Activated CD4-positive, alpha-beta T cell treated with anti-CD3 and anti-CD28 coated beads for 24 hours (primary cell): ENCODE measurements around the gene PRRT1.
"Not testable (repeated sequence)": the region's sequence is repeated elsewhere in the genome, so short reads cannot be mapped to it uniquely, and the experiment has no call there.

ENCODE experiments used
- DNase-seq, 2 donors: peaks; one replicate each; pipeline ENCODE4 v3.0.0-alpha.2; 2020; ENCODE audit warnings: low read depth in 2 of 2

Gene PRRT1

DNA sequence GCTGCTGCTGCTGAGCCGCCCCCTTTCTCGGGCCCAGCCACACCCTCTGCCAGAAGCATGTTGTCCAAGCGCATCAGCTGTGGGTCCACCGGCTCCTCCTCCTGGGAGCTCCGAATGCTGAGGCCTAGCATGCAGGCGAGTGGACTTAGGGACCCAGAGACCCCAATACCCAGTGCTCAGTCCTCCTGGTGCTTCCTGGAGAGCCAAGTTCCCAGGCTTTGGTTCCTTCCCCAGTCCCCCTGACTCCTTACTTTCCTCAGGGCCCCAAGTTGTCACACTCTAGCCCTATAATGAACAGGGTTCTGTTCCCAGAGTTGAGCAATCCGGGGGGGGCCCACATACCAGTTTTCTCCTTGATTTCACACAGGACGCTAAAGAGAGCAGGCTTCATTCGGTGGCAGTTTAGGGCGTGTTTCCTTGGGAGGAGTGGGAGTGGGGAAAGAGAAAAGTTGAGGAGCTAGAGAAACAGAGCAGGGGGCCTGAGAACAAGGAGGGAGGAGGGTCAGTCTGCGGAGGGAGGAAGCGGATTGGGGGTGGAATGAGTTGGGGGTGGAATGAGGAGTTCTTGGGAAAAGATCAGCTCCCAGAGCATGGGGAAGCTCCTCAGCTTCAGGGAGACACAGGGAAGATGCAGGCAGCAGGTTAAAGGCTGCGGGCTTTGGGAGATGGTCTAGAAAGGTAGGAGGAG lies 36.8 kb upstream of the PRRT1 start:
- no peak for DNase-seq

DNA sequence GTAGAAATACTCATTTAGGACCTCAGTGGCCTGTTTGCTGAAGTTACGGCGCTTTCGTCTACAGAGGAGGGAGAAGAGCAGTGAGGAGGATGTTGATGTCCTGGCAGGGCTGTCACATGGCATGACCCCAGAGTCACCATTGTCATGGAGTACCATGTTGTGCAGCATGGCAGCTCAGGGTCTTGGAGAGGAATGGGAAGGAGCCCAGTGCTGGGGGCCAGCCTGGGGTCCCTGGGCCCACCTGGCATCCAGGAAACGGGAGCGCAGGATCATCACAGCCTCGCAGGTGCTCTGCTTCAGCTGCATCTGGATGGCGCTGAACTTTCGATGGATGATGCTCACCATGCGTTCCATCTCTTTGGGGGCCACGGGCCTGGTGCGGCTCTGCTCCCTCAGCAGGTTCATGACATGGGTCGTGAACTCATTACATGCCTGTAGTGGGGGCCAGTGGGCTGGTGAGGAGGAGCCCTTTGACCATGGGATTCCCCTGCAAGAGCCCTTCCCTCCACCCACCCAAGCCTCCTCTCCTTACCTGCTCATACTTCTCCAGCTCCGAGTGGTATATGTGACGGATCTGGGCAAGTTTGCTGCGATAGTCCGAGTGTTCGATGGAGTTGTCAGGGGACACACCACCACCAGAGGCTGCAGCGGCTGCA lies 36.1 kb upstream of the PRRT1 start:
- DNase-seq: not testable (repeated sequence)

DNA sequence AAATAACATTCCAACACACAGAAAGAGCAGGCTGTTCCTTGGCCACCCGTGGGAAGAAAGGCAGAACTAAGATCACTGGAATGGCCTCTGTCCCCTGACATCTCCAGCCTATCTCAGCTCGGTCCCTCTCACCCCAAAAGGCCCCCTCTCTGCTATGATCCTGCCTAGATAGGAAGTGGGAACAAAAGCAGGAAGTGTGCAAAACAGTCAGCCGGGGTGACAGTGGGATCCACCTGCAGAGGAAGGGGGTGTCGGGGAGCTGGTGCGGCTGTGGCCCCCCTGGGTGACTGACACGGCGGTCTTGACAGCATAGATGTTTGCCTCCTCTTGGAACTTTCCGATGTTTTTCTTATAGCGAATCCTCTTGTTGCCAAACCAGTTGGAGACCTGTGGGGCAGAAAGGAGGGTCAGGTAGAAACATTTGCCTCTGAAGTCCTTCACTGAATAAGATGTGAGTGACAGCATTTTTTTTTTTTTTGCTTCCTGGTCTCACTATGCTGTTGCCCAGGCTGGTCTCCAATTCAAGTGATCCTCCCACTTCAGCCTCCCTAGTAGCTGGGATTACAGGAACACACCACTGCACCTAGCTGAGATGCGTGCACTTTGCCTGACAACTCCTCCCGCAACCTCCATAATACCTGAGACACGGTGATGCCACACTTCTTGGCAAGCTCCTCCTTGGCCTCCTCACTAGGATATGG lies 35.4 kb upstream of the PRRT1 start:
- DNase-seq: no peak

DNA sequence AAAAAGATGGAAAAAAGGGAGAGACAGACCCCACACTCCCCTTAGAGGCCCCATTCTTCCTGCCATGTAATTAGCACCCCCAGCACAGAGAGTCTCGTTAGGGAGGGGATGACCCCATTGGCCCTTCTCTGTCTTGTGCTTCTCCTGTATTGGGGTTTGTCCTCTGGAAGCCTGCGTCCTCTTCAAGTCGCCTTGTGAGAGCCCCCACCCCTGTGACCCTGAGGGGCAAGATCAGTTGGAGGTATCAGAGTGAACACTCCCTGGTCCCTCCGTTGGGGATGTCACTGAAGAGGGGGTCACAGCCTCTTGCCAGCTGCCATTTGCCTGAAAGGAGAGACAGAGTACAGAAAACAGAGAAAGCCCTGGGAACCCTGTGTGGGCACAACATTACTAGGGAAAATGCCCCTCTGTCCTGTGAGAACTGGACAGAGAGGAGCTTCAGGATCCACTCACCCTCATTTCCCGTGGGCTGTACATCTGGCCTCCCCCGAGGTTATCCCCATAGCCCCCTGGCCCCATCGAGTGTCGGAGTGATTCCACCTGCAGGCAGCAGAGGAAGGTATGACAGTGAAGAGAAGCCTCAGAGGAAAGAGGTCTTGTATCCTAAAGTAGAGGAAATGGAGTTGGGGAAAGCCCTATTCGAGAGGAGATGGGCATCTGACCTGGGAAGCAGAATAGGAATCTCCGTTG lies 34.6 kb upstream of the PRRT1 start:
- not testable (repeated sequence) for DNase-seq

DNA sequence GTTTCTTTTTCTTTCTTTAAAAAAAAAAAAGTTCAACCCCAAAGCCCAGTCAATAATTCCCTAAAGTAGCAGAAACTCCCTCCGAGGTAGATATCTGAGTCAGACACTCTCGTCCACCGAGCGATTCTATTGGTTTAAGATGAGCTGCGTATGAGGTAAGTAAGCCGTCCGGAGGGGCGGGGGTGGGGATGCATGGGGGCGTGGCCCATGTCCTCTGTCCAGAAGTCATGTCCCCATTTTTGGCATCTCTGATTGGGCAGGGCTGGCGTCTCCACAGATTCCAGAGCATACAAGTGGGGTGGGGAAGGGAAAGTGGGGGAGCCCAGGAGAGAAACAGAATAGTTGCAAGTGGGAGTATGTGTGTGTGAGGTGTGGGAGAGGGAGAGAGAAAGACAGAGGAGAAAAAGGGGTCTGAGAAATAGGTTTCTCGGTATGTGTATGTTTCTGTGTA lies 34.0 kb upstream of the PRRT1 start:
- peak in 1 of 2 donors; percentile 35 for DNase-seq

DNA sequence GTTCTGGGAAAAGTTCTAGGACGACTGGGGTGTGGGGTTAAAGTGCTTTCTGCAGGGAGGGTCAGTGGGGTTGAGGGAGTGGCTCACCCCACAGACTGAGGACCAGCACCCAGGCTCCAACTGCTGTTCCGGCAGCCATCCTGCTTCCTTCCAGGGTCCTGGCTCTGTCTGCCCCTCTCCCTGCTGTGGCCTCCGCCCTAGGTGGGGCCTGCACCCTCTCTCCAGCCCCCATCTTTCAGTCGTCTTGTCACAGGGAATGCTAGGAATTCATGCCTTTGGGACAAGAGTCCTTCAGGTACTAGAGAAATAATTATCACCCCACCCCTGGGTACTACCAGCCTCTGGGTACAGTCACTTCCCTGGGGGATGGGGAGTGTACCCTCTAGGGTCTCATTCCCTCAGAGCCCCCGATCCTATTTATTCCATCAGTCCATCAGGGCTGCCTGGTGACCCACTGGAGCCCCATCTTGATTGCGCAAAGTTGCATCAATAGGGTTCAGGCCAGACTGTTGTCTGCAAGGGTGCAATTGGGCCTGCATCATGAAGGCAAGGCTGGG lies 32.4 kb upstream of the PRRT1 start, which contains the start of gene AGER:
AGER (minus strand) TSS at position 170 of the 557 bp plus-strand sequence; CDS start at position 139, 31 bp downstream.
- DNase-seq: no peak

DNA sequence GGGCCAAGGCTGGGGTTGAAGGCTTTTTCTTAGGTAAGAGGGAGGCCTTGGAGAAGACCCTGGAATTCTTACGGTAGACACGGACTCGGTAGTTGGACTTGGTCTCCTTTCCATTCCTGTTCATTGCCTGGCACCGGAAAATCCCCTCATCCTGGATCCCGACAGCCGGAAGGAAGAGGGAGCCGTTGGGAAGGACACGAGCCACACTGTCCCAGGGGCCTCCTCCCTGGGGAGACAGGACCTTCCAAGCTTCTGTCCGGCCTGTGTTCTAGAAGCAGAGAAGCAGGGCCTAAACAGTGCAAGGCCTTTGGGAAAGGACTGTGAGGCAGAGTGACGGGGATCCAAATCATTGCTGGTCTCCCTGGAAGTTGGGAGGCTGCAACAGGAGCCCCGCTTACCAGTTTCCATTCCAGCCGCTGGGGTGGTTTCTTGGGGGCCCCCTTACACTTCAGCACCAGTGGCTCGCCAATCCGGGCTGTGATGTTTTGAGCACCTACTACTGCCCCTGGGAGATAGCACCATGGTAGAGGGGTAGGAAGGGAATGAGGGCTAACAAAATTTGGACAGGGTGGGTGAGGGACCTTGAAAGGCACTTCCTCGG lies 31.8 kb upstream of the PRRT1 start:
- no peak for DNase-seq

DNA sequence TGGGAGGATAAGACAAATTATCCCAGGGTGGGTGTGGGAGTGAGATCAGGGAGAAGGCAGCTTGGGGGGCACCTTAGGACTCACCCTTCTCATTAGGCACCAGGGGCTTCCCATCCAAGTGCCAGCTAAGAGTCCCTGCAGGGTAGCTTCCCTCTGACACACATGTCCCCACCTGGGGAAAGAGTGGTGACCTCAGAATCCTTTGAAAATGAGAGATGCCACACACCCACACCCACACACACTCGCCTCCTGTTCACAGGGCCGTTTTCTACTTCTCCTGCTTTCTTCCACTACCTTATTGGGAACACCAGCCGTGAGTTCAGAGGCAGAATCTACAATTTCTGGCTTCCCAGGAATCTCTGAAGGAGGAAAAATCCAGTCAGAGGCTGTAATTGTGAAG lies 31.3 kb upstream of the PRRT1 start:
- no peak for DNase-seq

DNA sequence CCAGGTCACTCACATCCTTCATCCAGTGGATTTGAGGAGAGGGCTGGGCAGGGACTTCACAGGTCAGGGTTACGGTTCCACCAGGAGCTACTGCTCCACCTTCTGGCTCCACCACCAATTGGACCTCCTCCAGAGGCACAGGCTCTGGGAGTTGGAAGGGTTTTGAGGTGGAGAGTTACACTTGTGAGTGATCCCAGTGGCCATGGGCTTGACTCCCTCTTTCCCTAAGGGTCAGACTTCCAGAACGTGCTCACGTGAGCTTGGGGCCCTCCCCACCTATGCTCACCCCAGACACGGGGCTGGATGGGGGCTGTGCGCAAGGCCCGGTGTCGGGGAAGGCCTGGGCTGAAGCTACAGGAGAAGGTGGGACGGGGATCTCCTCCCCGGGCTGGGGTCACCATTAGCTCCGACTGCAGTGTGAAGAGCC lies 30.8 kb upstream of the PRRT1 start:
- no peak for DNase-seq

DNA sequence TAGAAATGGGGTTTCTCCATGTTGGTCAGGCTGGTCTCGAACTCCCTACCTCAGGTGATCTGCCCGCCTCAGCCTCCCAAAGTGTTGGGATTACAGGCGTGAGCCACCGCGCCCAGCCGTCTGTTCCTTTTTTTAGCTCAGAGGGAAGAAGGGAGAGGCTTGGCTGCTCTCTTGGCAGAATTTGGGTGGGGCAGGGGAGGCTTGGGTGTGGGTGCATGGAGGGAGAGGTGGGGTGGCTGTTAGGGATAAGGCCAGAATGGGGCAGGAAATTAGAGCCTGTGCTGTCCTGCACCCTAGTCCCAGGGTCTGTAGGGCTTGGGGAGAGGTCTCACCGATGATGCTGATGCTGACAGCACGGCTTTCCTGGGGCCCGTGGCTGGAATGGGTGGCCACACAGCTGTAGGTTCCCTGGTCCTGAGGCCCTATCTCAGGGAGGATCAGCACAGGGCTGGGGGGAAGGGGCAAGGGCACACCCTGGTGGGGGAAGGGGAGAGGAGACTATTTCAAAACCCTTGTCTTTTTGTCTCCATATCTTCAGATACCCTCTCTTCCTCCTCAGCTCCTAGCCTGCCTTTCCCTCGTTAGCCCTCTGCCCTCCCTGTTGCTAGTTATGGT lies 30.3 kb upstream of the PRRT1 start:
- no peak for DNase-seq

DNA sequence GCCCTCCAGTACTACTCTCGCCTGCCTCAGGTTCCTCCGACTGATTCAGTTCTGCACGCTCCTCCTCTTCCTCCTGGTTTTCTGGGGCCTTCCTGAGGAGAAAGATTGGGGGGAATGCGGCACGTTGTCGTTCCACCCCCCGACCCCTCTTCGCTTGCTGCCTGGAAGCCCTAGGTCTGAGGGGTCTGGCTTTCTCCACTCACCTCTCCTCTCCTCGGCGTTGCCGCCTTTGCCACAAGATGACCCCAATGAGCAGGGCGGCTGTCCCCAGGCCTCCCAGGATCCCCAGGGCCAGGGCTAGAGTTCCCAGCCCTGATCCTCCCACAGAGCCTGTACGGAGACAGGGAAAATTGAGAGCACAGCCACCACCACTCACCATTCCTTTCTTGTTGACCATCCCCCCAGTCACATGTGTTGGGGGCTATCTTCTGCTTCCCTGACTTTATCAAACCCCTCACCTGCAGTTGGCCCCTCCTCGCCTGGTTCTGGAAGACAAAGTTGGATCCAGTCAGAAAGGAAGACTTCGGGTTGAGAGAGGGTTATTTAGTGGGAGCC lies 29.5 kb upstream of the PRRT1 start:
- no peak for DNase-seq

DNA sequence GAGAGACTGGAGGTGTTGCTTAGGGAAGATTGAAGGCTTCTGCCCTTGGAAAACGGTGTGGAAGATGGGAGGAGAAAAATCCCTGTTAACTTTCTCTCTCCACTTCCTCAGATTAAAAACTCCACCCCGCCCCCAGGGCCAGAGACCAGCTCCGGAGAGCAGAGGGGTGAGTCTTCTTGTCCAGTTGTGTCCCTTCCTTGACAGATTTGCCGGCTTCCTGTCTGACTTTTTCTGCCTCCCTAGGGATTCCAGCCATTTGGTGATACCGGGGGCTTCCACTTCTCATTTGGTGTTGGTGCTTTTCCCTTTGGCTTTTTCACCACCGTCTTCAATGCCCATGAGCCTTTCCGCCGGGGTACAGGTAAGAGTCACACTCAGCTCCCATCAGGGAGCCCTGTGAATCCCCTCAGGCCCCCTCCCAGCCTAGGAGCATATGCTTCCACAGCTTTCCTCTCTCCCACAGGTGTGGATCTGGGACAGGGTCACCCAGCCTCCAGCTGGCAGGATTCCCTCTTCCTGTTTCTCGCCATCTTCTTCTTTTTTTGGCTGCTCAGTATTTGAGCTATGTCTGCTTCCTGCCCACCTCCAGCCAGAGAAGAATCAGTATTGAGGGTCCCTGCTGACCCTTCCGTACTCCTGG lies 28.1 kb upstream of the PRRT1 start:
- DNase-seq: no peak

DNA sequence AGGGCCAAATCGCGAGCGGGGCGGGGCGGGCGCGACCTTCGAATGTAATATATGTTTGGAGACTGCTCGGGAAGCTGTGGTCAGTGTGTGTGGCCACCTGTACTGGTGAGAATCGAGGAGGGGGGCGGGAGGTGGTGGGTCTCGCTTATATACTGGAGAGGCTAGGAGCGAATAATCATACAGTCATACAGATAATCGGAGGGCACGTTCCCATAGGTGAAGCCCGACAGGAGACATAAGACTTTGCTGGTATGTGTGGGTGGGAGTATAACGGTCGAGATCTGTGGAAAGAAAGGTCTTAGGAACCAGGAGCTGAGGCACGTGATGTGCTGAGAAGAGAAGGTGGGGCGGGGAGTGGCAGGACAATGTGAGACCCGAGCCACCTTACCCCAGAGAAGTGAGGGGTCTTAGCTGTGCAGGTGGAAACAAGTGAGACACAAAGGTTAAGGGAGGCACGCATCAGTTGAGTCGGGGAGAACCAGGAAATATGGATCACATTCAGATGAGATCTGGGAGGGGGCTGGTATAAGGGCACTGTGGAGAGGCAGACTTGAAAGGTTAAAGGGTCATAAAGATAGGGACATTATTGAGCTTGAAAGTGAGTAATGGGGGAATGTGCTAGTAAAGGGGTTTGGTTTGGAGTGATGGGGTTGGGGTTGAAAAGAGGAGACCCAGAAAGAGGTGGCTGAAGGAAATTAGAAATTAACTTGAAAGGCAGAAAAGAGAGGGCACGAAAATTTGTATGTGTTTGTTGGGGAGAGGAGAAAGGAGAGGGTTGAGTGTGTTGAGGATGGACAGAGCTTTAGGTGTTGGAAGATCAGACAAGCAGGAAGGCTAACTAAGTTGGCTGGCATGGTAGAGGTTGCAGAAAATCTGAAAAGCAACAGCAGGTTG lies 27.1 kb upstream of the PRRT1 start:
- no peak for DNase-seq

DNA sequence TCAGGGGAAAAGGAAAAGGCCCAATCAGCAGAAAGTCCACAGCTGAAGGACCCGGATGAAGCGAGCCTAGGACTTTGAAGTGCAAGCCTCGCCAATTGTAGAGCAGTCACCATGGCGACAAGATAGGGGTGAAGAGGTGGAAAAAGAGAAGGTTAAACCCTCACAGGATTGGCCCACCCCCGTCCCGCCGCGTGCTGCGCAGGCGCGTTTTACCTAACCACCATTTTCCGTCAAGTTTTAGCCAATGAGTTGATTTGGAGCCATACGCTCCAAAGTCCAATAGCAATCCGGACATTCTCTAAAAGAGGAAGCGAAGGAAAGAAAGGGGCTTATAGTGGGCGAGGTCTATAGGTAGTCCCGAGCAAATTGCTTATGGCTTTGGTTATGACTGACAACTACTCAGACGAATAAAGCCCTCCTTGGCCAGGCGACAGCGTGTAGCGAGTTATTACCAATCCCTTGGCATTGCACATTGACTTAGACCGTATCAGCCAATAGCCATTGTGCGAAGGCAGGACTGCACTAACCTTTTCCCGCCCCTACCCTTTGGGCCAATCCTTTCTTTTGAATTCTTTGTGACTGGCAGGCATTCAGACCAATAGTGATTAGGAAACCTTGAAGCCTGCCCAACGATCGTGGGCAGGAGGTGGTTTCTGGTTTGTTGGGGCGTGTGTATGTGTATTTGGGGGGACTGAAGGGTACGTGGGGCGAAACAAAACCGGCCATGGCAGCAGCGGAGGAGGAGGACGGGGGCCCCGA lies 26.2 kb upstream of the PRRT1 start, which contains the start of gene RNF5:
RNF5 (plus strand) TSS at position 618 of the 759 bp plus-strand sequence; CDS start at position 725, 107 bp downstream.
- DNase-seq: peak; percentile 83 to 85

DNA sequence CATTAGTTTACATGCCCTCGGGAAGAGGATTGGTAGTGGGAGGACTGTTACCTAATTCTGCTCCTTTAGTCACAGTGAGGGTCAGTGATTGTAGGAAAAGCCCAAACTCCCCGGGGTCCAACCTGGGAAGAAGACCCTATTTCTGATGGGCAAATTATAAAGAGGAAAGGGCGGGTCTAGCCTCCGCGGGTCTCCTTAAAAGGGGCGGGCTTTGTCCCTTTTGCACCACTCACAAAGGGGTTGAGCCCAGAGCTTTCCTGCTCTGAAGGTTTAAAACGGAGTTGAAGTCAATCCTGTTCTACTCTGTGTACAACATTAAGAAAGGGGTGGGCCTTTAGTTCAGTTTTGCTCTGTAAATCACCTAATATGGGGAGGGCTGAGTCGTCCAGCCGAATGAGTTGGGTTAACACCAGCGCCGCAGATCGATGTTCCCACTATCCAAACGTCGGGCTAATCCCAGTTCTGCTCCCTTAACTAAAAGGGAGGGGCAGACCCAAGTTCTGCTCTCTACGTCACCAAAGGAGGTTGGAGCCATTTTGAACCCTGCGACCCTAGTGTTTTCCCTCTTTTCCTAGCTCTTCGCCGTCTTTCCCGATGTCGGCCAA lies 25.5 kb upstream of the PRRT1 start:
- DNase-seq: no peak

DNA sequence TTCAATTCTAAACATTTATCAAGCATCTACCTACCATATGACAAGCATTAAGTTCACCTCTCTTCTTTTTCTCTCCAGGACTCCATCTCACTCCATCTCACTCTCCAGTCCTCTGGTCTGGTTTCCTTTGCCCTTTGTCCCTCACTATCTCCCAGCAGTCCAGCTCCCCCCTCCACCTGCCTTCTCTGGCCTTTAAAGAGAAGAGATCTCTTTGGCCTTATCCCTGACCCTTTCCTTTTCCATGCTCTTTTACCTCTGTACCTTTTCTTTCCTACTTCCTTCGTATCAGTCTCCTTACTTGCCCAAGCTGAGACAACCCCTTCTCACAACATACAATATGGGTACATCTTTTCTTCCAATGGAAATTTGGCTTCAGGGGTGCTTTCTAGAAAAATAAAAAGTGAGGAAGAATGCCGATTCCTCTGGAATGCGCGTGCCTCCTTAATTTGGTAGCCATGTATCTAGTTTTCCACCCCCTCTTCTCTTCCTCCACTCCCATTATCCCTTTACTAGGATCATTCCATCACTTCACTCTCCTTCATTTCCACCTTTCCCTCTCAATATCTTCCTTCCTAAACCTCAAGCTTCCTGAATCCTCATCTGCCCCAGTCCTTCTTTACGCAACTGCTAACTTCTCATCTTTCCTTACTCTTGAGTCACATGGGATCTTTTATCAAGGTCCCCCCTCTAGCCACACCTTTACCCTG lies 24.9 kb upstream of the PRRT1 start:
- DNase-seq: no peak
